BLaER1 (cell line): ENCODE measurements around the gene ZDHHC11B.
"Not testable (repeated sequence)": the region's sequence is repeated elsewhere in the genome, so short reads cannot be mapped to it uniquely, and the experiment has no call there.

ENCODE experiments used
- H3K27ac ChIP-seq: shearing (Covaris generic); formaldehyde crosslinking; 2 replicates; pipeline ENCODE4 v1.8.1; 2022
- H3K27me3 ChIP-seq: shearing (Covaris generic); formaldehyde crosslinking; 2 replicates; pipeline ENCODE4 v1.8.1; 2022
- H3K36me3 ChIP-seq: shearing (Covaris generic); formaldehyde crosslinking; 2 replicates; pipeline ENCODE4 v1.8.1; 2022
- H3K4me1 ChIP-seq: shearing (Covaris generic); formaldehyde crosslinking; 2 replicates; pipeline ENCODE4 v1.8.1; 2022
- H3K4me2 ChIP-seq: shearing (Covaris generic); formaldehyde crosslinking; 2 replicates; pipeline ENCODE4 v1.8.1; 2022
- H3K4me3 ChIP-seq: shearing (Covaris generic); formaldehyde crosslinking; 2 replicates; pipeline ENCODE4 v1.8.1; 2022
- H3K9ac ChIP-seq: shearing (Covaris generic); formaldehyde crosslinking; 2 replicates; pipeline ENCODE4 v1.8.1; 2022
- H3K9me3 ChIP-seq: shearing (Covaris generic); formaldehyde crosslinking; 2 replicates; pipeline ENCODE4 v1.8.1; 2022
- H4K20me1 ChIP-seq: shearing (Covaris generic); formaldehyde crosslinking; 2 replicates; pipeline ENCODE4 v1.8.1; 2022
- Cebpa-rat ChIP-seq: shearing (Covaris generic); IDR thresholded peaks from 2 replicates; pipeline ENCODE4 v1.8.1; 2022

ZDHHC11B gene

GRCh38 chr5:683551-684481, 100.7 kb downstream of the ZDHHC11B start:
- Histone ChIP-seq H3K27ac (no peak overlapping the region), H4K20me1 (peaks cover 28% of the 10 kb centered on the region), H3K9ac (no peak overlapping the region), H3K27me3 (no peaks in the 10 kb centered on the region), H3K9me3 (no peaks in the 10 kb centered on the region), H3K4me1 (peaks cover 11% of the 10 kb centered on the region), H3K36me3 (no peaks in the 10 kb centered on the region), H3K4me3 (no peak overlapping the region), H3K4me2 (peak overlapping the region; percentile 52)
- no peak for TF ChIP-seq Cebpa-rat

DNA sequence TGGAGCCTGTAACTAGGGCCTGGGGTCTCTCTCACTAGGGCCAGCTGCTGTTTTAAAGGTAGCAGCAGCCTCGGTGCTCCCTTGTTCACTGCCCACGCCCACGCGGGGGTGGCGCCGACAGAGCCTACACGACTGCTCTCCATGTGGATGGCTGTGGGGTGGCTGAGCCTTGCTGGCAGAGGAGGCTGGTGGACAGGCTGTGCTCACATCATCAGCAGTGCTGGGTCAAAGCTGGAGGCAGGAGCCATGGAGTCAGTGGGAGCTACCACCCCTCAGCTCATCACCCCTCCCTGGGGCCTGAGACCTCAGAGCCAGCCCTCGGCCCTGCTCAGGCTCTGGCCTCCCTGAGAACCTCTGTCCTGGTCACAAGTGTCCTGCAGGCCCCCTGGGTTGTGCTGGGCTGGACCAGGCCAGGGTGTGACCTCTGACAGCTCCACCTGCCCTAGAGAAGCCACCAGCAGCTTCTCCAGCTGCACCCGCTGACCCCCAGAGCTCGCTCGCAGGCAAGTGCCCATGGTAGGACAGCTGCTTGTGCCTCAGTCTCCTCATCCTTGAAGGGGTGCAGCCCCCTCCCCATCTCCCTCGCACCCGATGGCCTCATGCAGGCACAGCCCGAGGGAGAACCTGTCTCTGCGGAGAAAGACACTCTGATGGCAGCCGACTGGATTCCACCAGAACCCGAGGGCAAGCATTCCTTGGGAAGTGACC, 101.7 kb downstream of the ZDHHC11B start:
- H3K4me1 ChIP-seq, result peaks cover 11% of the 10 kb centered on the region
- not testable (repeated sequence) for H3K27ac ChIP-seq, H3K36me3 ChIP-seq, H3K27me3 ChIP-seq, H3K4me3 ChIP-seq, H3K9ac ChIP-seq, H3K9me3 ChIP-seq, H3K4me2 ChIP-seq
- H4K20me1 ChIP-seq, result peaks cover 28% of the 10 kb centered on the region

DNA sequence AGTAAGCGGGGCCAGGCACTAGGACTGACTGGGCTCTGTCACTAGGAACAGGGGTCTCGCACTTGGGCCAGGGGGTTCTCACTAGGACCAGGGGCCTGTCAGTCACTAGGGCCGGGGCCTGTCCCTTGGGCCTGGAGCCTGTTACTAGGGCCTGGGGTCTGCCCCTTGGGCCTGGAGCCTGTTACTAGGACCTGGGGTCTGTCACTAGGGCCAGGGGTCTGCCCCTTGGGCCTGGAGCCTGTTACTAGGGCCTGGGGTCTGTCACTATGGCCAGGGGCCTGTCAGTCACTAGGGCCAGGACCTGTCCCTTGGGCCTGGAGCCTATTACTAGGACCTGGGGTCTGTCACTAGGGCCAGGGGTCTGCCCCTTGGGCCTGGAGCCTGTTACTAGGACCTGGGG, 102.3 kb downstream of the ZDHHC11B start:
- H3K27ac ChIP-seq, H3K4me3 ChIP-seq, H3K9ac ChIP-seq, H3K9me3 ChIP-seq, H3K4me2 ChIP-seq, H3K36me3 ChIP-seq, H3K27me3 ChIP-seq: not testable (repeated sequence)
- Histone ChIP-seq H3K4me1 (peaks cover 11% of the 10 kb centered on the region), H4K20me1 (peaks cover 31% of the 10 kb centered on the region)

DNA sequence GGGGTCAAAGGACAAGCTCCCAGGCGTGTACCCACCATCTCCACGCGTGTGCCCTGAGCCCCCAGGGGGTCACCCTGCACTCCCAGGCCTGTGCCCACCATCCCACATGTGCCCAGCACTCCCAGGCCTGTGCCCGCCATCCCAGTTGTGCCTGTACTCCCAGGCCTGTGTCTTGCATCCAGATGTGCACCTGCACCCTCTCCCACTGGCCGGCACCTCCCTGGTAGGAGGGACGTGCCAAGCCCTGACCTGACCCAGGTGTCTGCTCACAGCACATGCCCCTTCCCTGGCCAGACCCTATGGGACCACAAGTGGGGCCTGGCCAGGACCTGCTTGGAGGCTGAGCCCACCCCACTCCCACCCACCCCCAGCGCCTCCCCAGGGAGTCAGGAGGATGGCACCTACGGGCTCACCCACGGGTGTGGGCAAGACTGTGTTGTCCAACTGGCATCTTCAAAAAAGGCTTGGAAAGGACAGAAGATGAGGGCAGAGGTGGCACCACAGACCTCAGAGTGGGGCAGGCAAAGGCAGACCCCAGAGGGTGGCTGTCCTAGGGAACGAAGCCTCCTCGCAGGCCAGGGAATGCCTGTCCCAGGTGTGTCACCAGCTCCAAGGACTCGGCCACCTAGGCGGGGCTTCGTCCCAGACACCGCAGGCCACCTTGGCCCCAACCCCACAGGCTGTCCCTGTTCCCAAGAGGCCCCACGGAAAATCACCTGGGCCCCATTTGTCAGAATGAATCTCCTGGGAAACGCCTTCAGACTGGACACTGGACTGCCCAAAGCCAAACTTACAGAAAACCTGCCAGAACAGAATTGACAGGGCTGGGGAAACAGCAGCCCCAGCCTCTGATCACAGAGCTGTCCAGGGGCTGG, 103.0 kb downstream of the ZDHHC11B start:
- H3K9me3 ChIP-seq, result not testable (repeated sequence)

GRCh38 chr5:680836-681235, 103.7 kb downstream of the ZDHHC11B start:
- H3K9ac ChIP-seq, H3K4me2 ChIP-seq, H3K27ac ChIP-seq, H3K36me3 ChIP-seq, H3K27me3 ChIP-seq, H3K4me3 ChIP-seq, H3K9me3 ChIP-seq: not testable (repeated sequence)
- Histone ChIP-seq H3K4me1 (peaks cover 23% of the 10 kb centered on the region), H4K20me1 (peaks cover 44% of the 10 kb centered on the region)

More for the DNA sequence above, 103.0 kb downstream of the ZDHHC11B start:
- H3K4me3 ChIP-seq, H3K9ac ChIP-seq, H3K4me2 ChIP-seq, H3K36me3 ChIP-seq, H3K27ac ChIP-seq, H3K27me3 ChIP-seq: not testable (repeated sequence)
- peaks cover 16% of the 10 kb centered on the region for H3K4me1 ChIP-seq
- peaks cover 38% of the 10 kb centered on the region for H4K20me1 ChIP-seq

GRCh38 chr5:680118-680795, 104.3 kb downstream of the ZDHHC11B start:
- H4K20me1 ChIP-seq, result peaks cover 45% of the 10 kb centered on the region
- H3K36me3 ChIP-seq, H3K9me3 ChIP-seq, H3K4me2 ChIP-seq, H3K4me3 ChIP-seq, H3K9ac ChIP-seq, H3K27ac ChIP-seq, H3K27me3 ChIP-seq: not testable (repeated sequence)
- H3K4me1 ChIP-seq, result peaks cover 29% of the 10 kb centered on the region

GRCh38 chr5:679166-679895, 105.2 kb downstream of the ZDHHC11B start:
- Histone ChIP-seq H3K4me1 (peaks cover 33% of the 10 kb centered on the region), H4K20me1 (peaks cover 46% of the 10 kb centered on the region)
- H3K27me3 ChIP-seq, H3K27ac ChIP-seq, H3K9me3 ChIP-seq, H3K36me3 ChIP-seq, H3K4me3 ChIP-seq, H3K9ac ChIP-seq, H3K4me2 ChIP-seq: not testable (repeated sequence)

GRCh38 chr5:678521-678920, 106.0 kb downstream of the ZDHHC11B start:
- H3K9me3 ChIP-seq, H3K27ac ChIP-seq, H3K27me3 ChIP-seq, H3K4me3 ChIP-seq, H3K9ac ChIP-seq, H3K36me3 ChIP-seq, H3K4me2 ChIP-seq: not testable (repeated sequence)
- H3K4me1 ChIP-seq, result peaks cover 30% of the 10 kb centered on the region
- peaks cover 46% of the 10 kb centered on the region for H4K20me1 ChIP-seq
